Measurements from ENCODE around the gene SMARCA2. TPM values are rescaled to one million over a fixed set of nuclear protein-coding genes. Genes with fewer than 3 reads are reported as not detected.

SMARCA2 gene
- total and polyA plus RNA-seq, 9 donors, result 108 to 404 (median 199) TPM

DNA sequence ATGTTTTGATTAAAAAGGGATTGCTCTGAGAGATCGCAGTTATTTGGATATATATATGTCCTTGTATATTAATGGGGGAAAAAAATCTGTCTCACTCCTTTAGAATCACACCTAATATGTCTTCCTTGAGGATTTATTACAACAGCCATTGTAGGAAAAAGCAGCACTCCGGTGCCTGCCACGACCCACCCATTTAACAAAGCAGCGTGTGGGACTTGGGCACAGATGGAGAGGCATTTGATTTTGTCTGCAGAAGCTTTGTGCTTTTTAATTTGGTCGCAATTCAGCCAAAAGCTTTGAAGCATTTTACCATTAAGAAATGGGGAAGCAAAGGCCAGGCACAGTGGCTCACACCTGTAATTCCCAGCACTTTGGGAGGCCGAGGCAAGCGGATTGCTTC is 159.2 kb downstream of the SMARCA2 start:
- Histone ChIP-seq H3K36me3 (no peaks in the 10 kb centered on the region), H3K4me3 (no peak overlapping the region), H3K9me3 (no peaks in the 10 kb centered on the region), H3K27ac (no peak overlapping the region), H3K27me3 (no peaks in the 10 kb centered on the region), H3K4me1 (ENCODE audit: insufficient read depth) (no peaks in the 10 kb centered on the region)
- DNase-seq, result no peak
- intact Hi-C loops (cut with DNase I), result loop anchor here in 1 of 4 donors (10.0 kb wide), 1 partner anchor 50 kb away; no protein-coding TSS in a partner anchor
- WGBS, 3 donors, result 86 to 90% (median 89%) methylated on average over 7 of the region's 7 CpGs
- TF ChIP-seq EP300 (IDR thresholded peaks at IDR 0.05) (no peak), POLR2A (IDR thresholded peaks at IDR 0.05) (no peak)
- TF ChIP-seq, protein P1, sequence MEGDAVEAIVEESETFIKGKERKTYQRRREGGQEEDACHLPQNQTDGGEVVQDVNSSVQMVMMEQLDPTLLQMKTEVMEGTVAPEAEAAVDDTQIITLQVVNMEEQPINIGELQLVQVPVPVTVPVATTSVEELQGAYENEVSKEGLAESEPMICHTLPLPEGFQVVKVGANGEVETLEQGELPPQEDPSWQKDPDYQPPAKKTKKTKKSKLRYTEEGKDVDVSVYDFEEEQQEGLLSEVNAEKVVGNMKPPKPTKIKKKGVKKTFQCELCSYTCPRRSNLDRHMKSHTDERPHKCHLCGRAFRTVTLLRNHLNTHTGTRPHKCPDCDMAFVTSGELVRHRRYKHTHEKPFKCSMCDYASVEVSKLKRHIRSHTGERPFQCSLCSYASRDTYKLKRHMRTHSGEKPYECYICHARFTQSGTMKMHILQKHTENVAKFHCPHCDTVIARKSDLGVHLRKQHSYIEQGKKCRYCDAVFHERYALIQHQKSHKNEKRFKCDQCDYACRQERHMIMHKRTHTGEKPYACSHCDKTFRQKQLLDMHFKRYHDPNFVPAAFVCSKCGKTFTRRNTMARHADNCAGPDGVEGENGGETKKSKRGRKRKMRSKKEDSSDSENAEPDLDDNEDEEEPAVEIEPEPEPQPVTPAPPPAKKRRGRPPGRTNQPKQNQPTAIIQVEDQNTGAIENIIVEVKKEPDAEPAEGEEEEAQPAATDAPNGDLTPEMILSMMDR (IDR thresholded peaks at IDR 0.05), result no peak

DNA sequence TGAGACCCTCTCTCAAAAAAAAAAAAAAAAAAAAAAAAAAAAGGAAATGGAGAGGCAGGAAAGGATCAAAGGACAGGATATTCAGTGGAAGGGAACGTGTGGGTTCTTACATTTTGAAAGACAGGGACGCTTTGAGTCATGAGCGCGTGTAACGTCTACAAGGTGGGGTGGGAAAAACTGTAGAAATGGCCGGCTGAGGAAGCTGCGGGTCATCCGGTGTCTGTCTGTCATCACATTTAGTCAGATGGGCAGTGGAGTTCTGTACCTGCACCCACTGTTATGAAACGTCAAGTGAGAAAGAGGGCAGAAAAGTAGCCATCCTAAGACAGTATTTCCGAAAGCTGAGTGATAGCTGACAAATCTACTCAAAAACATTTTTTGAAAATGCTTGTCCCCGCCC is 159.8 kb downstream of the SMARCA2 start:
- WGBS, 3 donors, result 84 to 91% (median 84%) methylated on average over 11 of the region's 11 CpGs
- TF ChIP-seq, protein P1 (IDR thresholded peaks at IDR 0.05), result no peak
- TF ChIP-seq POLR2A (IDR thresholded peaks at IDR 0.05) (no peak), EP300 (IDR thresholded peaks at IDR 0.05) (no peak)
- no peak for DNase-seq

DNA sequence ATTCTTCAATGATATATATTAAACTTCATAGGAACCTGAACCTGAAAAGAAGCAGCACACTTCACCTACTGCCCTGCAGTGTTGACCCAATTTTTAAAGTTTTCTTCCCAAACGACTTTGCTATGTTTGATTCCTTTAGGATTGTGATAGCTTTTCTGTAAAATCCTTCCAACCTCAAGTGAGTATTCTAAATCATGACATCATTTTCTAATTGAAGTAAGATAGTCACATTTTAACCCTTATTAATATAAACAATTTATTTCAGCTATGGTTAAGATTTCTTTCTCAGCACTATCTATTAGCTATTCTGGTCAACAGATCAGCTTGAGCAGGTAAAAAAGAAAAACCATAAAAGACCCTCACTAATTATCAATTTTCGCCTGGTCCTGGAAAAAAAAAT is 162.0 kb downstream of the SMARCA2 start:
- Histone ChIP-seq H3K27me3 (no peaks in the 10 kb centered on the region), H3K4me1 (ENCODE audit: insufficient read depth) (no peaks in the 10 kb centered on the region), H3K27ac (no peak overlapping the region), H3K4me3 (no peak overlapping the region), H3K9me3 (no peaks in the 10 kb centered on the region), H3K36me3 (no peaks in the 10 kb centered on the region)
- intact Hi-C loops (cut with DNase I), result loop anchor here in 1 of 4 donors (10.0 kb wide), 1 partner anchor 48 kb away; no protein-coding TSS in a partner anchor
- DNase-seq, result no peak
- WGBS, 3 donors, result 71 to 77% (median 74%) methylated on average over 2 of the region's 2 CpGs
- TF ChIP-seq, protein P1 (IDR thresholded peaks at IDR 0.05), result no peak
- no peak for TF ChIP-seq POLR2A (IDR thresholded peaks at IDR 0.05)
- TF ChIP-seq EP300 (IDR thresholded peaks at IDR 0.05), result no peak

More for the DNA sequence above, 159.8 kb downstream of the SMARCA2 start:
- no peaks in the 10 kb centered on the region for H3K27me3 ChIP-seq
- intact Hi-C loops (cut with DNase I), result loop anchor here in 1 of 4 donors (10.0 kb wide), 1 partner anchor 50 kb away; no protein-coding TSS in a partner anchor
- no peak overlapping the region for H3K4me3 ChIP-seq
- no peaks in the 10 kb centered on the region for H3K4me1 ChIP-seq (ENCODE audit: insufficient read depth)
- H3K27ac ChIP-seq, result no peak overlapping the region
- no peaks in the 10 kb centered on the region for H3K36me3 ChIP-seq
- no peaks in the 10 kb centered on the region for H3K9me3 ChIP-seq

DNA sequence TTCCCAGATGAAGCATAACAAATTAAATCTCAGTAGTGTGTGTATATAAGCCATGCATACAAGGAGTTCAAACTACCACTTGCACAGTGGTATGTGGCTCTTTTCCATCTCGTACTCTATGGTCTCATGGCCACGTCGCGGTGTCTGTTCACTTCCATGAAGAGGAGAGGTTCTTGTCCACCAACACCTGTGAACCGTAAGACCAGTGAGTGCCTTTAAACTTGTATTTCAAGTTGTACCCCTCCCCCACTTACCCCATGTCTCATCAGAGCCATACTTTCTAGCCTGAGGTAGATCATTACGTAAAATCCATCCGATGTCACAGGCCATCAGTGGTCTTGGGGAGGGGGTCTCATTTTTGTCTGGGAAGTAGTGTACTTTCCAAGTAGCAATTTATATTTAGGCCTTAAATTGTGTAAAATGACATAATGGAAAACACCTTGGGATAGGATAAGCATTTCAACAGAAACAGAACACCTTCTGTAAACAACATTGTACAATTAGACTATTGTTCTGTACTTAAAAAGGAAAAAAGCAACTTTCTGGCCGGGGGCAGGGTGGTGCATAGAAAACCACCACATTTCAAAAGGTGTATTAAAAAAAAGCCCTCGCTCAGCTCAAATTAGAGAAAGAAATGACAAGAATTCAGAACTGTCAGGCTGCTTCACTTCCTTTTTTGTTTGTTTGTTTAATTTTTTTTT is 163.0 kb downstream of the SMARCA2 start:
- TF ChIP-seq, protein P1 (IDR thresholded peaks at IDR 0.05), result no peak
- TF ChIP-seq POLR2A (IDR thresholded peaks at IDR 0.05), result no peak
- TF ChIP-seq EP300 (IDR thresholded peaks at IDR 0.05), result no peak
- WGBS, 3 donors, result 94 to 97% (median 96%) methylated on average over 9 of the region's 9 CpGs
- H3K27me3 ChIP-seq, result no peaks in the 10 kb centered on the region
- intact Hi-C loops (cut with DNase I), result loop anchor here in 1 of 4 donors (10.0 kb wide), 1 partner anchor 47 kb away; no protein-coding TSS in a partner anchor
- H3K4me1 ChIP-seq (ENCODE audit: insufficient read depth), result no peaks in the 10 kb centered on the region
- H3K9me3 ChIP-seq, result no peaks in the 10 kb centered on the region
- H3K36me3 ChIP-seq, result no peaks in the 10 kb centered on the region
- DNase-seq, result no peak
- H3K4me3 ChIP-seq, result no peak overlapping the region
- no peak overlapping the region for H3K27ac ChIP-seq
